ENCODE results near the gene SNED1.

DNA sequence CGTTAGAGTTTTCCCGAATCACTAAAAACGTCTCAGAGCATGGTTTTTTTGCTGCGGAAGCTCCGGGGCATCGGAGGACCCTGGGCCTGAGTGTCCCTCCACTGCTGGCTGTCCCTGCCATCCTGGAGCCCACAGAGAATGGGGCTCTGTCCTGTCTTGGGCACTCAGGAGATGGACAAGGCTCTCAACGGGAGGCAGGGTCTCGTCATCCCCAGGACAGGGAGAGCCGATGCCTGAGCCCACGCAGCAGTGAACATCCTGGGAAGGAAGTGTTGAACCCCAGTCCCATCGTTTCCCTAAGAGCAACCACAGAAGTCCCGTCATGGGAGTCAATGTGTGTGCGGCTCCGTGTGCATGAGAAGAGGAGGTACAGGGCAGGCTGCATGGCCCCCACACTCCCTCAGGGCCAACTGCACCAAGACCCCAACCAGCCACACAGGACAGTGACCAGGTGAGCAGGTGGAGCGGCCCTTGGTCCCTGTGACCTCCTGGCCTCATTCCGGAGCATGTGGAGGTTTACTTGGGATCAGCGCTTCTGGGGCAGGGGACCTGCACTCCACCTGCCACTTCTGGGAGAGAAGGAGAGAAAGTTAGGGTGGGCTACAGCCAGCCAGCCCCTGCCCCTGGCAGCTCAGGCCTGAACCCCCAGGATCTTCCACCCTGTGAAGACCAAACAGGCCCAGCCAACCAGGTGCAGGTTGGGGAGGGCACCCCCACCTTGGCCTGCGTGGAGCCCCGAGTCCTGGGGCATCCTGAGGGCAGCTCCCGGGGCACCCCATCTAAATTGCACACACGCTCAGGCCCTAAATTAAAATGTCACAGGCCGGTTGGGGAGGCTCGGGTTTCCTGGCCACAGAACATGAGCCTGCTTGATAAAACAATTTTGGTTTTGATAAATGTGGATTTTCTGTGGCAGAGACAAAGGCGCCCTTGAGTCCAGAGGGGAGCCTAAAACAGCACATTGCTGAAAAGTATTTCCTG is 3.1 kb upstream of the SNED1 start:
- TF ChIP-seq CTCF (IDR thresholded peaks at IDR 0.05; ENCODE audit: low read depth, low read length, poor library complexity, severe bottlenecking) (no peak), EZH2phosphoT487 (IDR thresholded peaks at IDR 0.05; ENCODE audit: borderline replicate concordance, low read length) (no peak)

All from DOHH2 (cell line).